Activated CD4-positive, alpha-beta T cell treated with anti-CD3 and anti-CD28 coated beads, Interleukin-10, Interleukin-2, amounts not matched to agents 100 ng/mL and 50 ng/mL, durations not matched to agents 16 hours and 8 hours (primary cell): ENCODE data around the gene LGR4.

ENCODE experiments used
- DNase-seq: peaks from one replicate; pipeline ENCODE4 v3.0.0-alpha.2; 2020

LGR4 gene

DNA sequence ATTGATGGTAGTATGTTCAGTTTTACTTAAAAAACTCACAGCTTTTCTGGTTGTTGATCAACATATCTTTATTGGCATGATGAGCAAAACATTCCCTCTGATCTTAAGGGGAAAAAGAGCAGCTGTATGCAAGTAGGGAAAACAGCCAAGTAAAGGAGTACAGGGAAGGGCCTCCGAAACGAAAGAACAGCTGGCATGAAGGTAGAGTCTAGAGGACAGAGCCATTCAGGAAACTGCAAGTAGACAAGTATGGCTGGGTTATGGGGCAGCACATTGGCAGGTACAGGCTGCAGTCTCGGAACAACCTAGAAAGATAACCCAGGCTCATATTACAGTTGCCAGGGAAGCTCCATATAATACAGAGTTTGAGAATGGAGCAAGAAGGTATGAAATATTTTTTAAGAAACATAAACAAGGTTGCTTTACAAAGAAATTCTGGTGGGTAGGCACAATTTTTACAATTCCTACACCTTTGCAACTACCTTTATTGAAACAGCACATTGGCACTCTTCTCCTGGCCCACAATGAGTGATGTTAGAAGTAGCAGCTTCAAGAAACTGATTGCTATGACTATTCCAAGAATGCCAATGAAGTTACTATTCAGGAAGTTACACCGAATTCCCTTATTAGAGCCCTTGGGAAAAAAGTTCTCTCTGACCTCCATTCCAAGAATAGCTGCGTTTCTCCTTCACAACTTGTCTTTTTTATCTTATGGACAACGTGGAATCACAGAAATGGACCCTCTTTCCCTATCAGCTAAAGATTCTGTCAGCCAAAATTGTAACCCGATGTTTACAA lies 45.2 kb downstream of the LGR4 start:
- DNase-seq: no peak

DNA sequence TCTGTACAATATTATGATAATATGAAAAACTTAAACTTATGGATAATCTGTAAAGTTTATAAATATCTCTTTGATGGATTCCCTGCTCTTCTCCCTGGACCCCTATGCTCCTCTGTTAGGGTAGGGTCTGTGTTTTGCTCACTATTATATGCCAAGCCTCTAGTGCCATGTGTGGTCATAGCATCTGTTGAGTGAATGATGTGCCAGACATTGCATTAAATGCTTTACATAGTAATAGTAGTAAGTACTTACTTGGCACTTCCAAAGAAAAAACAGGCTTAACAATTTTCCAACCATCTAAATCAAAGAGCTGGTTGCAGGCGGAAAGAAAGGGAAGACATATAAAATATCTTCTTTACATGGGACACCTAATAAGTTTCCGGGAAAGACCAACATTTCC lies 46.8 kb downstream of the LGR4 start:
- DNase-seq: no peak

DNA sequence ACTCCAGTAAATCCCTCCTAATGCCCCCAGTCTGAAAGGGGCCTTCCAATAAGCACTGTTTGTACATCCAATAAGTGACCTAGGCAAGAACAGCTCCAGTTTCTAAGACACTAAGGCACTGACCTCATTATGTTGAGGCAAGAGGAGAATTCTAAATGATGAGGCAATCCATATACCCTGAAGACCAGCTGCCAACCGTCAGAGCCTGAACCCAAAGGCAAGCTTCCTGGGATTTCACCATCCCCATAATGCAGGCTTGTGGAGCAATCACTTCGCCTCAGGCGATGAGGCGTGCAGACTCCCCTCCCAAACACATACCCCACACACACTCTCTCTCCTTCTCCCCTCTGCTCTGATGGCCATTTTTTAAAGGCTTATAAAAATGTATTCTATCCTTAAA lies 49.5 kb downstream of the LGR4 start:
- DNase-seq: no peak

DNA sequence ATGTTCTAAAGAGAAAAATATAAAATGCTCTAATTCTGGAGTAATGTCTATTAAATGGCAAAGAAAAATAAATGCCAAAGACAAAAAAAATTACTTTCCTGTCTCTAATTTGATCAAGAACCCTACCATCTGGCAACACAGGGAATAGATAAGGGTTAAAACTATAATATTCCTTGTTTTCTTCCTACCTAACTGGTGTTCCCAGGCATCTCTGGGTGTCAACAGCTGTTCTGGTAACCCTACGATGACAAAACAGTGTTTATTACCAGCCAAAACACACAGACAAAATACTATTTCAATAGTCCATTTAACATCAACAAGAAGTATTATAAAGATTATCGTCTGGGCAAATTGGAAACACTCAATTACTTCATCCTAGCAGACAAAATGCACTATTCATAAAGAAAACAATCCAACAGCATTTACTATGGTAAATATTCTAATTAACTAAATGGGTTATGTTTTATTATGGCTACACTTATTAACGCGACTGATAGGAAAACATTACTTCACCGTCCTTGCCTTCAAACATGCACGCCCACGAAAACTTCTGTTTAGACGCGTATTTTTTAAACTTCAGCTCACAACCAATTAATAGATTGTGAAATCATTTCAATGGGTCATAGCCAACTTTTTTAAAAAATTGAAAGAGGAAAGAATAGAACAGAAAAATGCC lies 50.6 kb downstream of the LGR4 start:
- DNase-seq: no peak

DNA sequence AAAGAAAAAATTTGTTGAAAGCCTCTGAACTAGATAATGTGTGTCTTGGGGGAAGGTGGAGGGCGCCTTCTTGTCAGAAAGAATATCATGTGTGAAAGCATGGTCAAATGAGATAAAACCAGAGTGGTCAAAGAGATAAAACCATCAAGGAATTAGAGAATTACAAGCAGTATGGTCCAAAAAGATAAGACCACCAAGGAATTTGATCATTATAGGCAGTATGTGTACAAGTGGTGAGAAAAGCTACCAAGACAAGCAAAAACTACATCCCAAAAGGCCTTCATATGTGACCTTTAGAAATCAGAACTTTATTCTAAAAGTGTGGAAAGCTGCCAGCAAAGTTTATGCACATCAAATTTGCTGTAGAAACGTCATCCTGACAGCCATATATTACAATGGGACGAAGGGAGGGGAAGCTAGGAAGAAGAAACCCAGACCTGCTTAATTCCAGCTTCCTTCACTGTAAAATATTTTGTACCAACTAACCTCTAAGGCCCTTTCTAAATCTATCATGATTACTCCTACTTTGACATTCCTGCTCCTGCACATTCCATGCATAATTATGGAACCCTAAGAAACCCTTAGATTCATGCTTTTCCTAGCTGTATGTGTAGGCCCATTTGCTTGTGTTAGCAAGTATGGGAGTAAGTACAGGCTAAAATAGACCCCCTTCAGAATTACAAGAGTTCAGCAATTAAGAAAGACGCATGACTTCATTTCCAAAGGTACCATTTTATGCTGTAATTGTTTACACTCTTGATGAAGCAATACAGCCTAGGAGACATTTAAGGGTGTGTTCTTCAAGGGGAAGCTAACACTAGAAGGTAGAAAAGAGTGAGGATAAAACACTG lies 51.6 kb downstream of the LGR4 start:
- no peak for DNase-seq

DNA sequence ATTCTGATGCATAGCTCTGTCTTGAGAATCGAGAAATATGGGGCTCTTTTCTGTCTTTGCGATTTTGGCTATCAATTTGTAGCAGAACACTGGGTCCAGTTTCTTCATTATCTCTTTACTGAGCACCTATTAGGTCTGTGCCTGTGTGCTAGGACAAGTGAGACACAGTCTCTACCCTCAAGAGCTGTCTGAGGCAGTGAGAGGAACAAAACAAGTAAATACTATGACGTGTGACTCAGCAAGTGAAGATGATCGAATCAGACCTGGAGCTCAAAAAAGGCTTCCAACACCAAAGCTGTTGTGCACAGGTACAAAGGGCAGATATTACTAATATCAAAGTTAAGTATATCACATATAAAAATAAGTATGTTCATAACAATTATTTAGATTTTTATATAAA lies 52.4 kb downstream of the LGR4 start:
- no peak for DNase-seq

DNA sequence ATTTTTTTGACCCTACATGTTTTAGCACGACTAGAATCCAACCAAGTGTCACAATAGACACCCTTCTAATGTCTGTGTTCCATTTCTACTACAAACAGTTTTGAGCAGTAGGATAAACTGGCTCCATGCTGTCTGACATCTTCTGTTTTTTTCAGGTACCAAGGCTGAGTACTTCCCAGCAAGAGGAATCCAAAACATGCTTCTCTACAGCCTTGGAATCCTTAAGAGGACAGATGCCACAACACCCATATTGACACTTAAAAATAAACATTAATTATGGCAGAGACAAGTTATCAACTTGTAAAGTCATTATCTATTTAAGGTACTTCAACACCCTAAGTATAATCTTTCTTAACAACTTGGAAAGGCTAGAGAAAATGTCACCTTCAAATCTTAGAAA lies 54.2 kb downstream of the LGR4 start:
- DNase-seq: no peak

DNA sequence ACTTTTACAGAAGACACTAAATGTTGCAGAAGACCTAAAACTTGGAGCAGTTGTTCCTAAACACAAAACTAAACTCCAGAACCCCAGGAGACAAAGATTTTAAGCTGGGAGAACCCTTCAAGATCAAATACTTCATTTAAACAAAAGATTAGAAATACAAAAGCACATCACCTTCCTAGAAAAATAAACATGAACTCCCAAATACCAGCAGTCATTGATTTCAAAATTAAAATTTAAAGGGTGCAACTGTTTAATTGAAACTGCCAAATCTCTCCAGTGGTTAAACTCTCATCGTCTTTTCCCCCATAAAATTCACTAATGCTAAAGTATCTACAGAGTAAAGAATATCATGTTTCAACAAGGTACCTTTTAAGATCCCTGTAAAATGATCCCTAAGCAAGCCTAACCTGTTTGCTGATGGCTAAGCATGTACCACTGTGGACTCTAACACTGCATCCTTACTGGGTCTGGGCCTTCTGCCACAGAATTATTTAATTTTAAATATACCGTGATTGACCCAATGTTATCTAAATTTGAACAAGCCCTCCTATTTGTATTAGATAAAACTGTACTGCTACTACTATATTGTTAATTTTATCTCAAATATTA lies 55.9 kb downstream of the LGR4 start:
- DNase-seq: no peak

DNA sequence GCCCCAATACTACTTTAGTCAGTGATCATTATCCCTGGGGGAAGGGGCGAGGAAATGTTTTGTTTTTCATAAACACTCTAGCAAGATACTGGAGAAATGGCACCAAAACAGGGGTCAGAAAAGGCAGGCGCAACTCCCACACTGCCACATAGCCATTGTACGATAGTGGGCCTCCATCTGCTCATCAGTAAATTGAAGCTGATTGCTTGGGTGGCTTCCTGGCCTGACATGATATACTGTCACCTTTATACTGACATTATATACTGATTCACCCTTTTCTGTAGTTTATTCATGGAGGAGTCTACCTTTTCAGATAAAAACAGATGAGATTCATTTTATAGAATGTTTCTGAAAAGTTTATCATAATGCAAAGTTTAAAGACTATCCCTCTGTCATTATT lies 57.9 kb downstream of the LGR4 start:
- no peak for DNase-seq

DNA sequence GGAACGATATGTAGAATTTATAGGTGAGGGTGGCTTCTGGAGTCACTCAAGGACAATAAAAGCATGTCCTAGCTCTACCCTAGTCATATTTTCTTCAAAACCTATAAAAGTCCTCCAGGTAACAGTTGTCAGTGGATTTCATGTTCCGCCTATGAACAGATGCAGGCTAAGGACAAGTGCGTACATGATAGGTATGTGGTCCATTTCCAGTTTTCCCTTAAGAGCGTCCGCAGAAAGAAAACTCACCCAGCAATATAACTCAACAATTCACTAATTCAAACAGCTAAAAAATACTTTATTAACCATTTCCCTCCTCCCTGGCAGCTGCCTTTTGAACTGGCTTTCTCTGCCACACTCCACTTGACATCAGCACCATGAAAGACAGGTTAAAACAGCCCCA lies 59.4 kb downstream of the LGR4 start:
- DNase-seq: no peak

DNA sequence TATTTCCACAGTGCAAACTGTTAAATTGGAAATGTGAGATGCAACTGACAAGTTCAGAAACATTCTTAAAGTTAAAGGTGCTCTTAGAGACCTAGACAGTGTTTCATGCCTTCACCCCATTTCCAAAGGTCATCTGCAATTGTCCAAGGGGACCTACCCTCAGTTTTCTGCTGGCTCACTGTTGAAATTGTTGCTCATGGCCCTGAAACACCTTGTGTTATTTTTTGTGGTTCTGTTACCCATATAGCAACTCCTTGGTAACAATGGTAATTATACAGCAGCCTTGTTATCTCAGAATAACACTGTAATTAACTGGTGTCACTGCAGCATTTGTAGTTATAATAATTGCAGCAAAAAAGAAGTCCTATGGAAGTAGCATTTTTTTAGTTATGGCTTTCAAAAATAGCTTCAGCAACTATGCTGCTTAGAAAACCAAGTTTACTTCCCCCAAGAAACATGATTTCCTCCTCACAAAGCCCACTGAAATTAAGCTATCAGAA lies 60.3 kb downstream of the LGR4 start:
- DNase-seq: no peak

DNA sequence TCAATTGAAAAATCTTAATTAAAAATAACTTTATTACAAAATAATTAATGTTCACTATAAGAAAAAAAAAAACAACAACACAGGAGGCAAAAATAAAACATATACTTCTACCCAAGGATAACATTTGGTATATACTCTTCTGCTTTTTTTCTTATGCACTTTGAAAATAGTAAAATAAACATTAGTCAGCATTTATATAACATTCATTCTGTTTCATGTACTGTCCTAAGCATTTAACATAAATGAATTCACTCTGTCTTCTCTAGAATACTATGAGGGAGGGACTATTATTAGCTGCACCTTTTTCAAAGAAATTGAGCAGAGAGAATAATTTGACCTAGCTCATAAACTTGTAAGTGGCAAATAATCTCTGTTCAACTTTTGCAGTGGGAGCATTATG lies 61.3 kb downstream of the LGR4 start:
- no peak for DNase-seq

DNA sequence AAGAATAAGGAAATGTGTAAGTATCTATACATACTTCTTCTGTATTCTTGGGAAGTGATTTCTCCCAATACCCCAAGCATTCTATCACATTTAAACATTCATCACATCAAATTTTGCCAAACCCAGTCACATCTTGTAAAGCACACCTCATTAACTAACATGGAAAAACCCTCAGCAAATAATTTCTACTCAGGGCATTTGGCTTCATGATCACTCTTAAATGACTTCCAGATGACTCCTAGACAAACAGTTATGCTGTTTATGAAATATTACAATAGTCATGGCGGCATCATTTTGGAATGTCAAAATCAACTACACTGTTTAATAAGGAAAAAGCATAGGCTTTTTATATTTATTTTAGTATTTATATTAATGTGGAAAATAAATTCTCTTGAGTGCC lies 62.3 kb downstream of the LGR4 start:
- DNase-seq: no peak

DNA sequence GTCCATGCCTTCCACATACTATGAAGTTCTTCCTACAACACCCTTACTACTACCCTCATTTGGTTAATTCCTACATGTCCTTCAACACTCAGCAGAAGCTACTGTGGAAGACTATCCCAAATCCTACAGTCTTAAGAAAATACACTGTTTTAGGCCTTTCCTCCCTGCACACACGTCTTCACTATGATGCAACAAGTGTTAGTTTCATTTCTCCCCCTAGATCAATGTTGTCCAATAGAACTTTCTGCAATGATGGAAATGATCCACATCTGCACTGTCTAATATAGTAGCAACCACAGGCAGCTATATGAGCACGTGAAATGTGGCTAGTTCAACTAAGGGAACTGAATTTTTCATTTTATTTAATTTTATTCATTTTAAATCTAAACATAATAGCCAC lies 62.8 kb downstream of the LGR4 start:
- DNase-seq: no peak

DNA sequence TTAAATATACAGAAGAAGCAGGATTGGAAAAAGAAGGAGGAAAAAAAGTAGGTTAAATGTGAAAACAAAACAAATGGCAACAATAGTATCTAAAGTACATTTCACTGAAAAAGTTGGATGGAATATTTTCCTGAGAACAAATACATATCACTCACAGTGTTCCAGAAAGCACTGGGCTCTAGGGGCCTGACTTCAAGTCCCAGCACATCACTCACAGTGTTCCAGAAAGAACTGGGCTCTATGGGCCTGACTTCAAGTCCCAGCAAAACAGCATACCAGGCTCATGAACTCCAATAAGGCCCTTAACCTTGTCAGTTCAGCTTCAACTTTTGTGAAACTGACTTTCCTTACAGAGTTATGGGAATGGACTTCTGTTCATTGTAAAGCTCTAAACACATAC lies 63.5 kb downstream of the LGR4 start:
- no peak for DNase-seq

DNA sequence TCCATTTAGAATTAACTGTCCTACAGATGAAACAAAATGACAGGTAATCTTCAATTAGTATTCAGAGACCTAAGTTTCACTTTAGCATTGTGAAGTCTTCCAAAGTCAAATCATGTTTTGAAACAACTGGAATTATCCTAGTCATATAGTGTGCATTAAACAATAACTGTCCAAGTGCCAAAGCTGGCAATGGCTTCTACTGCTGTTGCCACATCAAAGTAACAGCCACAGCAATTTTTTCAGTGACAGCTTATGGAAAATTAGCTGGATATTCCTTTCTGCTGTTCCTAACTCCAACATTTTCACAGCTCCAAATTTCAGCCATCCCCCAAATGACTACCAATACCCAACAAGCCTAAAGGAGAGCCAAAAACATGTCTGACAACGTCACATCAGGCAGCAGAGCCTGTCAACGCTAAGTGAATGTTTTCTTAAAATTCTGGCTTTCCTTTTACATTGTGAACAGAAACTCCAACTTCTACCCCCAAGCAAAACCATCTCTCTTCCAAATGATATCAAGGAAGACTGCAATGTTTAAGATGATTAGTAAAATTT lies 64.3 kb downstream of the LGR4 start:
- no peak for DNase-seq

DNA sequence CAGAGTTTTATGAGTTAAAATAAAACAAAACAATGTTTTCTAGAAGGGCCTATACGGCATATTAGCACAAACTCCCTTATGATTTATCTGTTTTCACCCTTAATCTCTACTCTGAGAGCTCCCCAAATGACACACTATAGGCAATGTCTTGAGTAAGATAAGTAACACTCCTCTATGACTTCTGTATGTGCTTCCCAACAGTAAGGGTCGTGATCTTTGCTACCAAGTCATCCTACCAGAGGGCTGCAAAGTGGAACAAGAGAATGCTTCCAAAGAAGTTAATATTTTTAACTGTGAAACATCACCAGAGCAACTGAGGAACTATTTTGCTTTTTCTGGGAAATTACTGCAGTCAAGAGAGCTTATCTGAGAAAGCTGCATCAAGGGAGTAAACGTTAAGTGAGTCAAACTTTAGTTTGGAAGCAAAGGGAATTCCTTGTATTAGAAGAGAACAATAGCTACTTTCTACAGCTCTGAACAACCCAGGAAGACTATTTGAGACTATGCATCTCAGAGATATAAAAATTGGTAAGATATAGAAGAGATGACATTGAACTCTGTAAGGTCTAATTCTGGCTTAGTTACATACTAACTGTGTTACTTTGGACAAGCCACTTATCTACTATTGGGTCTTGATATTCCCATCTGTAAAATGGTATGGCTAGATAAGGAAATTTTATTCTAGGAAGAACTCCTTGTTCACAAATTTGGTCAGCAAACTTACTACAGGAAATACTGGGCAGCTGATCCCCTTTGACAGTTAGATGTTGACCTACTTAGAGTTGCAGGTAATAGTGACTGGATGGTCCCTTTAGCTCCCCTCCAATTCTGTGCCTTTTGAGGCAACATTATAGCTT lies 65.9 kb downstream of the LGR4 start:
- no peak for DNase-seq

DNA sequence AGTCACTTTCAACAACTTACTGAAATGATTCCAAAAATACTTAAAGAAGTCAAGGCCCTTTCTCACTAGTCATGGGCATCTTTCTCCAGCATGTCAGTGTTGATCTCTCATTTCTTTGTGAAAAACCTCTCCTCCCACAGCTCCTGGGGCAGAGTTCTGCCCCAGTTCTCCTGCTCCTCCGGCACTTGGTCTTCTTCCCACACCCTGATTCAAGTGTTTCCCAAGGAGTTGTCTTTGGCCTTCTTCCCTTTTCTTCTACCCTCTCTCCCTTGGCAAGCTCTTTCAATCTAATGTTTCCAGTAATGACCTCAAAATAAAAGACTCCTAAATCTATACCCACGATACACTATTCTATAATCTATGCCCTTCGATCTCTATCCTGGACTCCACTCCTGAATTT lies 67.5 kb downstream of the LGR4 start:
- DNase-seq: no peak

DNA sequence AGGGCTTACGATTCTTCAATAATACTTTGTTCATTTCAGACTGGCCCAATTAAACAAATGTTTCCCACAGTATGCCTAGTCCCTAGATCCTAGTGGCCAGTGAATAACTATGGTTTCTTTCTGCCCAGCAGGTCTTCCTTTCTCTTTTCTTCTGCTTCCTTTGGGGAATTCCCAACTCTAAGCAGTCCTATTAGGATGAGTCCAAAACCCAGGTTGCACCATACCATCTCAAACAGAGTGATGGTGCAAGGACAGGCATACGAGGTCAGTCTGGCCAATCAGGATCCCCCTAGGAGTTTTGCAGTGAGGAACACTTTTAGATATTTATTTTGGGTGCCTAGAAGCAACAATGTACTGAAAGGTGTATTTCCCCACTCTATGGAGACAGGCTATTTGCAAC lies 68.2 kb downstream of the LGR4 start:
- no peak for DNase-seq

DNA sequence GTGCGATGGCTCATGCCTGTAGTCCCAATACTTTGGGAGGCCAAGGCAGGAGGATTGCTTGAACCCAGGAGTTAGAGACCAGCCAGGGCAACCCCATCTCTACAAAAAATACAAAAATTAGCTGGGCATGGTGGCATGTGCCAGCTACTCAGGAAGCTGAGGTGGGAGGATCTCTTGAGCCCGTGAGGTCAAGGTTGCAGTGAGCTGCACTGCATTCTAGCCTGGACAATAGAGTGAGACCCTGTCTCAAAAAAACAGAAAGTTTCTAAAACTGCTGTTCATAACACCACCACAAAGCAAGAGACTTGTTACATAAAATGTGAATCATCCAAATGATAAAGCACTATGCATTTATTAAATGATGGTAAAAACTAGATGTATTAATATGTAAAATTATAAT lies 69.4 kb downstream of the LGR4 start:
- DNase-seq: no peak

DNA sequence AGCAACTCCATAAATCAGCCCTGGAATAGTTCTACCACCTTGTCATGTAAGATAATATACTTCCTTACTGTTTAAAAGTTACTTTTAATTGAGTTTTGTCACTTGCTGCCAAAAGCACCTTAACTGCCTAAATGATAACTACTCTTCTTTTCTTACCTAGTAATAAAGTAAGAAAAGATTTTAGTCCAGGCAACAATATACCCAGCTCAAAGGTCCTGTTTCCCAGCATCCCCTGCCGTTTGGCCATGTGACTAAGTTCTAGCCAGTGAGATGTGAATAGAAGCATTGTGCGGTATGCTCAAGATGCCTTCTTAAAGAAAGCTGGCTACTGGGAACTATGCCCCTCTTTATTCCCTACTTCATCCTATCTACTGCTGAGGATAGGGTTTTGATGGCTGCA lies 70.1 kb downstream of the LGR4 start:
- no peak for DNase-seq

DNA sequence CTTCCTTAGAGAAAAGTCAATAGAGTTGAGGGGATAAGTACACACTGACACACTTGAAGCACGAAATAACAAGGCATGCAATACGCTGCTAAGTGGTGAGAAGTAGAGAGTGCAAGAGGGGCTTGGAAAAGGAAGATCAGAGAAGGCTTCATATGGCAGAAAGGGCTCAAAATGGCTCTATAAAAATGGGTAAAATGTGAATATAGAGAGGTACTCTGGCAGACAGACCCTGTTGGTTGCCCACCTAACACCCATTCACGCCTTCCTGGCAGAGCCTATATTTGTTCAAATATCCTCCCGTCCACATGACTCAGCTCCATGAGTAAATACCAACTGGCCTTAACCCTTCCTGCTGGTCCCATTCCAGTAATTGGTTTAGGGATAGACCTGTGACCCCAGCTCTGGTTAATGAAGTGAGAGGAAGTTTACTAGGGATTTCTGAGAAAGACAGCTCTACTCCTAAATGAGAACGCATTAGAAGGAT lies 70.7 kb downstream of the LGR4 start:
- DNase-seq: no peak
